Measurements from ENCODE around the gene METTL3. TPM values are rescaled to one million over a fixed set of nuclear protein-coding genes. Genes with fewer than 3 reads are reported as not detected.

Gene METTL3
- total RNA-seq, 4 donors from 2014 or later, result 45.3 to 65.4 (median 58.6) TPM

GRCh38 chr14:21455592-21455911, 55.6 kb downstream of the METTL3 start:
- Histone ChIP-seq H3K27ac (peak overlapping the region; percentile 86 to 99 (median 94)), H3K27me3 (no peaks in the 10 kb centered on the region), H3K4me3 (peak overlapping the region; percentile 79 to 93 (median 80)), H3K4me1 (peaks cover 0 to 34% (median 14%) of the 10 kb centered on the region in 4 donors), H3K9me3 (no peaks in the 10 kb centered on the region), H3K36me3 (peaks cover 0 to 26% (median 0%) of the 10 kb centered on the region in 3 donors)
- DNase-seq (ENCODE audit: low spot score in 2 of 2), result no peak
- TF ChIP-seq EP300 (IDR thresholded peaks at IDR 0.05) (no peak), POLR2A (IDR thresholded peaks at IDR 0.05) (no peak), CTCF (IDR thresholded peaks at IDR 0.05) (no peak)
- WGBS, 2 donors, result 0% methylated on average over 17 of the region's 17 CpGs

- Histone ChIP-seq H3K36me3 (peaks cover 0 to 21% (median 0%) of the 10 kb centered on the region in 3 donors), H3K4me3 (peak overlapping the region; percentile 79 to 93 (median 80)), H3K27me3 (no peaks in the 10 kb centered on the region), H3K9me3 (no peaks in the 10 kb centered on the region), H3K4me1 (peaks cover 0 to 37% (median 14%) of the 10 kb centered on the region in 4 donors), H3K27ac (peak overlapping the region in 3 of 4 donors; percentile 86 to 99 (median 94))
- no peak for DNase-seq (ENCODE audit: low spot score in 2 of 2)
- no peak for TF ChIP-seq POLR2A (IDR thresholded peaks at IDR 0.05)
- TF ChIP-seq CTCF (IDR thresholded peaks at IDR 0.05), result no peak
- TF ChIP-seq EP300 (IDR thresholded peaks at IDR 0.05), result no peak
- WGBS, 2 donors, result 38 to 40% methylated on average over 15 of the region's 15 CpGs
Measured at GRCh38 chr14:21454843-21455544, 56.1 kb downstream of the METTL3 start.

GRCh38 chr14:21449899-21450216, 61.3 kb downstream of the METTL3 start:
- no peak overlapping the region for H3K27ac ChIP-seq
- 65 to 76% methylated on average over 1 of the region's 1 CpG for WGBS, 2 donors
- H3K4me1 ChIP-seq, result peaks cover 0 to 43% (median 8%) of the 10 kb centered on the region in 4 donors

More at GRCh38 chr14:21449899-21450216, 61.3 kb downstream of the METTL3 start:
- no peak for TF ChIP-seq CTCF (IDR thresholded peaks at IDR 0.05)
- TF ChIP-seq EP300 (IDR thresholded peaks at IDR 0.05), result no peak
- TF ChIP-seq POLR2A (IDR thresholded peaks at IDR 0.05), result no peak
- no peaks in the 10 kb centered on the region for H3K9me3 ChIP-seq
- peaks cover 0 to 13% (median 0%) of the 10 kb centered on the region in 3 donors for H3K36me3 ChIP-seq
- no peak overlapping the region for H3K4me3 ChIP-seq
- H3K27me3 ChIP-seq, result no peaks in the 10 kb centered on the region
- DNase-seq (ENCODE audit: low spot score in 2 of 2), result no peak

Other genes with a start within 250 kb of the METTL3 start
- gene HNRNPC, start 241.9 kb downstream of the METTL3 start, total RNA-seq, result 100 to 1,000 TPM; 349 to 485 (median 426) TPM
- under 1 TPM in 3 of 4 donors, not detected in 1; 0.22 to 0.90 (median 0.78) TPM for gene RPGRIP1, start 231.3 kb downstream of the METTL3 start, total RNA-seq
- gene SUPT16H, start 127.3 kb downstream of the METTL3 start, total RNA-seq, result 10 to 100 TPM; 47.5 to 69.0 (median 60.7) TPM
- gene CHD8, start 55.2 kb downstream of the METTL3 start, total RNA-seq, result 10 to 100 TPM; 45.9 to 68.2 (median 65.6) TPM
- gene RAB2B, start 34.4 kb downstream of the METTL3 start, total RNA-seq, result 10 to 100 TPM; 20.6 to 33.9 (median 26.2) TPM
- 10 to 100 TPM; 28.0 to 45.2 (median 39.9) TPM for gene TOX4, start 34.1 kb downstream of the METTL3 start, total RNA-seq
- gene SALL2, start 15.0 kb upstream of the METTL3 start, total RNA-seq, result 10 to 100 TPM in 2 of 4 donors, 1 to 10 TPM in 2; 8.5 to 11.7 (median 9.3) TPM
- gene OR10G3, start 68.7 kb upstream of the METTL3 start, total RNA-seq, result under 1 TPM in 1 of 4 donors, not detected in 3; 0.44 TPM
- gene OR10G2, start 123.6 kb upstream of the METTL3 start, total RNA-seq, result not detected
- gene OR4E2, start 142.5 kb upstream of the METTL3 start, total RNA-seq, result not detected
- gene OR4E1, start 162.5 kb upstream of the METTL3 start, total RNA-seq, result not detected

Data from tibial nerve (tissue), 4 donors.